SK-MEL-5 (cell line): ENCODE data around the gene SPHK2. TPM values are rescaled to one million over a fixed set of nuclear protein-coding genes. Genes with fewer than 3 reads are reported as not detected.
A peak's percentile ranks its signal among the peaks of the same experiment; 100 is the strongest.
"Not testable (repeated sequence)": the region's sequence is repeated elsewhere in the genome, so short reads cannot be mapped to it uniquely, and the experiment has no call there.

Experiments used
- DNase-seq: peaks from one replicate; pipeline ENCODE4 v3.0.0-alpha.2; 2016; ENCODE audit warnings: low read depth, low spot score
- in situ Hi-C: cut with HindIII; loops from 2 replicates; pipeline ENCODE4 v1.10.0; 2016; ENCODE audit warnings: low sequenced_read_pairs, high pct_unique_total_duplicates, low pct_unique_long_range_greater_than_20kb
- polyA plus RNA-seq, 2 experiments: library from polyadenylated mRNA; depleted of rRNA; stranded (reverse); fragments of >200 nt; gene quantifications; 2 replicates each; pipeline ENCODE4 v1.2.3, GENCODE V29; 2015
- total RNA-seq: library from RNA; depleted of rRNA; stranded (reverse); fragments of >200 nt; shearing (Covaris generic); gene quantifications from 2 replicates; pipeline ENCODE4 v1.2.3, GENCODE V29; 2014; rRNA removed

Gene SPHK2
- total RNA-seq: 4.8 and 7.3 TPM in 2 replicates
- polyA plus RNA-seq (2015; cell fraction: cytosol; rRNA removed): 25.4 and 28.3 TPM in 2 replicates
- polyA plus RNA-seq (2015; cell fraction: nucleus; rRNA removed): 32.7 and 68.0 TPM in 2 replicates

- DNase-seq: peak; percentile 99
- in situ Hi-C loops: no loop called here
Observed at GRCh38 chr19:48618916-48619691, at the start of gene SPHK2, which contains the start of gene RPL18. Gene SPHK2, plus strand, starts transcription at chr19:48619506. Its CDS starts 1,009 bp downstream, at chr19:48620515. Gene RPL18, minus strand, starts transcription at chr19:48619178. Its CDS starts 35 bp downstream, at chr19:48619143.

DNA sequence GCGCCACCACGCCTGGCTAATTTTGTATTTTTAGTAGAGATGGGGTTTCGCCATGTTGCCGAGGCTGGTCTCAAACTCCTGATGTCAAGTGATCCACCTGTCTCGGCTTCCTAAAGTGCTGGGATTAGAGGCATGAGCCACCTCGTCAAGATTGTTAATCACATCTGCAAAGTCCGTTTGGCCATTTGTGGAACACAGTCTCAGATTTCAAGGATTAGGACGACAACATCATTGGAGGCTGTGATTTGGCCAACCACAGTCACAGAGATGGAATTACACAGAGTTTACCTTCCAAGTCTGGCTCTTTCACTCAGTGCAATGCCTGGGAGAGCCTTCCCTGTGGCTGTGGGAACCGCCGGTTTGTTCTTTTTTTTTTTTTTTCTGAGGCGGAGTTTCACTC is 49.5 kb upstream of the SPHK2 start:
- DNase-seq: no peak
- in situ Hi-C loops: no loop called here

DNA sequence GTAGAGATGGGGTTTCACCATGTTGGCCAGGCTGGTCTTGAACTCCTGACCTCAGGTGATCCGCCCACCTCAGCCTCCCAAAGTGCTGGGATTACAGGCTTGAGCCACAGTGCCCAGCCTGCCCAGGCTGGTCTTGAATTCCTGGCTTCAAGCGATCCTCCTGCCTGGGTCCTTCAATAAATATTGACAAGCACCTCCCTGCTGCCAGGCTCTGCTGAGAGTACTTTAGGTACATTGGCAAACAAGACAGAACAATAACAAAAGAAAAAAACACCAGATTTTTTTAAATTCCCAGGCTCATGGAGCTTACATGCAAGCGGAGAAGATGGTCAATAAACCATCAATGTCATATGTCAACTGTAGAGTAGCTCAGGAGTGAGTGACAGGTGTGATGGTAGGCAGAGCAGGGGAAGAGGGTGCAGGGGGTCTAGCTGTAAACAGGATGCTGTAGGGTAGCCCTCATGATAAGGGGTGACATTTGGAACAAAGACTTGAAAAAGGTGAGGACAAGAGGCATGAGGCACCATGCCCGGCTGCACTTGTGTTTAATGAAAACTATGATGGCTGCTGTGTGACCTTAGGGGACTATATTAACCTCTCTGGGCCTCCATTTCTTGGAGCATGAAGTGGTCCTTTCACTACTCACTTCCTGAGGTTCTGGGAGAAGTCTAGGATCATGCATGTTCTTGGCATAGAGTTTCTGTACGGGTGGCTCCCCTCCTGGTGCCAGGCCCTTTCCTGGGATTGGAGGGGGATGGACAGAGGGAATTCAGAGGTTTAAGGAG is 47.7 kb upstream of the SPHK2 start:
- no peak for DNase-seq
- in situ Hi-C loops: no loop called here

GRCh38 chr19:48573163-48573505 is 46.2 kb upstream of the SPHK2 start:
- in situ Hi-C loops: no loop called here
- DNase-seq: no peak

GRCh38 chr19:48575931-48576622 is 43.2 kb upstream of the SPHK2 start:
- in situ Hi-C loops: no loop called here
- DNase-seq: no peak

GRCh38 chr19:48577908-48578307 is 41.4 kb upstream of the SPHK2 start:
- in situ Hi-C loops, DNase-seq: not testable (repeated sequence)

GRCh38 chr19:48578891-48579290 is 40.4 kb upstream of the SPHK2 start:
- in situ Hi-C loops: no loop called here
- peak; percentile 23 for DNase-seq

DNA sequence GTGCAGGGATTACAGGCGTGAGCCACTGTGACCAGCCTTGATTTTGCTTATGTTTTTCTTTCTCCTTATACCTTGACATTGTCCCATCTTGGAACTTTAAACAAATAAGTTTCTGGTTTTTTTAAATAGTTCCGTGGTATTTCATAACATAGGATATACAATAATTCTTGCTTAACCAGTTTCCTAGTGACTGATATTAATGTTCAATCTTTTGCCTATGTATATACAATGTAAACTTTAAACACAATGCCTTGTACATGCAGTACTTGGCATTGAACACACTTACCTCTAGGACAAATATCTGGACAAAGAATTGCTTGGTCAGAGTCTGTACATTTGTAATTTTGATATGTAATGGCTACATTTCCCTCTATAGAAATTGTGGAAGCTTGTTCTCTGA is 37.1 kb upstream of the SPHK2 start:
- in situ Hi-C loops: no loop called here

DNA sequence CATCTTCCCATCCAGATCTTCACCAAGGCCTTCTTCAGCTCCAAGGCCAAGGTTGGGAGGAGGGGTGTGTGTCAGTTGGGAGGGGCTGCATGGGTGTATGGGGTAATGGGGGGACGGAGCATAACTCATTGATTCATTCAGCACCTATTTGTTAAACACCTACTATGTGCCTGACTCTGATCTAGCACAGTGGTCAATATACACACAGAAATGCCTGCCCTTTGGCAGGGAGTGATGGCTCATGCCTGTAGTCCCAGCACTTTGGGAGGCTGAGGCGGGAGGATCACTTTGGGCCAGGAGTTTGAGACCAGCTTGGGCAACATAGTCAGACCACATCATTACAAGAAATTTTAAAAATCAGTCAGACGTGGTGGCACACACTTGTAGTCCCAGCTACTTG is 31.9 kb upstream of the SPHK2 start:
- no peak for DNase-seq
- in situ Hi-C loops: no loop called here

More for the DNA sequence above, 37.1 kb upstream of the SPHK2 start:
- no peak for DNase-seq

DNA sequence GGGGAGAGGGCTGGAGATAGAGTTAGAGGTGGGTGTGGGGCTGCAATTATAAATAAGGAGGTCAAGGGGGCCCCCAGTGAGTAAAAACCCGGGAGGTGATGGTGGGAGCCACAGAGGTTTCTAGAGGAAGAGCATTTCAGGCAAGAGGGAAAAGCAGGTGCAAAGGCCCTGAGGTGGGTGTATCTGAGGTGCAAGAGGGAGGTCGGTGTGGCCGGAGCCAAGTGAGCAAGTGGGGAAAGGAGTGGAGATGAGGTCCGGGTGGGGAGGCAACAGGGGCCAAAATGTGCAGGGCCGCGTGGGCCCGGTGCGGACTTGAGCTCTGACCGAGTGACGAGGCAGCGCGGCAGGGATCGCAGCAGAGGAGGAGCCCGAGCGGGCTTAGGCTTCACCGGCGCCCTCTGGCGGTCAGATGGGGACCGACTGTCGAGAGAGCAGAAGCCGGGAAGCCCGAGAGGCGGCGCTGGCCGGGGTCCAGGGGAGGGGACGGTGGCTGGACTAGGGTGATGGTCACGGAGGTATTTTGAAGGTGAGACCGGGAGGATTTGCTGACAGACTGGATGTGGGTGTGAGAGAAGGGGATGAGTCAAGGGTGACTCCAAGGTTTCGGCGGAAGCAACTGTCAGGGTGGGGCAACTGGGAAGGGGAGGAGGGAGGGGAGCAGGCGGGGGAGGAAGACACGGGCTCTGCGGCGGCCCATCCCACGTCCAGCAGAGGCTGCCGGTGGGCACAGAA is 30.5 kb upstream of the SPHK2 start:
- peak; percentile 86 for DNase-seq
- in situ Hi-C loops: no loop called here

DNA sequence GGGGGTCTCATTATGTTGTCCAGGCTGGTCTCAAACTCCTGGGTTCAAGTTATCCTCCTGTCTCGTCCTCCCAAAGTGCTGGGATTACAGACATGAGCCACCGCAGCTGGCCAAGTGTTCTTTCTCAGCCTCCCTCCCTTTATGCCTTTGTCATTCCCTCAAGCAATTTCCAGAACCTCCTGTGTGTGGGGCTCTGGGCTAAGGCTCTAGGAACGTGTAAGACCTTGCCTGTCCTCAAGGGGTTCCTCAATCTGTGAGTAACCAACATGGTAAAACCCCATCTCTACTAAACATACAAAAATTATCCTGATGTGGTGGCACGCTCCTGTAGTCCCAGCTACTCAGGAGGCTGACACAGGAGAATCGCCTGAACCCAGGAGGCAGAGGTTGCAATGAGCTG is 28.3 kb upstream of the SPHK2 start:
- no peak for DNase-seq
- in situ Hi-C loops: no loop called here

GRCh38 chr19:48595171-48595570 is 24.1 kb upstream of the SPHK2 start:
- no peak for DNase-seq
- in situ Hi-C loops: no loop called here

- in situ Hi-C loops: no loop called here
- DNase-seq: no peak
Observed at GRCh38 chr19:48595833-48596232, 23.5 kb upstream of the SPHK2 start.

GRCh38 chr19:48596237-48596636 is 23.1 kb upstream of the SPHK2 start:
- no peak for DNase-seq

DNA sequence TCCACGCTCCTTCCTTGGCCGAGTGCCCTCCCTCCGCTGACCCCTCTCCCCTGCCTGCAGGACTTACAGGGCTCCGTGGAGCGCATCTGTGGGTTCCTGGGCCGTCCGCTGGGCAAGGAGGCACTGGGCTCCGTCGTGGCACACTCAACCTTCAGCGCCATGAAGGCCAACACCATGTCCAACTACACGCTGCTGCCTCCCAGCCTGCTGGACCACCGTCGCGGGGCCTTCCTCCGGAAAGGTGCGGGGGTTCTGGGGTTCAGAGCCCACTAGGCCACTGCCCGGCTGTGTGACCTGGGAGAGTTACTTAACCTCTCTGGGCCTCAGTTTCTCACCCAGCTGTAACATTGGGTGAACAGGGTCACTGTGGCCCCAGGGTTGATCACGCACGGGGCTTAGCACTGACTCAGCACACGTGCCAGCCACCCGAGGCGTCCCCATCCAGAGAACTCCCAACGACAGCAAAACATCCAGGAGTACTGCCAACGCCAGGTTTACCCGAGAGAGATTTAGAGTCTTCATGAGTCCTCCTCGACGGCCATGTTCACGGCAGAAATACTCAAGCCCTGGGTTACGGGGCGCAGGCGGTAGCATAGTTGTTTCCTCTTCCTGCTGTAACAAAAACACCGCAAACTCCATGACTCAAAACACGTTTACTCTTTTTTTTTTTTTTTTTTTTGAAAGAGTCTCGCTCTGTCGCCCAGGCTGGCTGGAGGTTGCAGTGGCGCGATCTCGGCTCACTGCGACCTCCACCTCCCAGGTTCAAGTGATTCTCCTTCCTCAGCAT is 22.4 kb upstream of the SPHK2 start:
- DNase-seq: no peak
- in situ Hi-C loops: no loop called here

More at GRCh38 chr19:48596237-48596636, 23.1 kb upstream of the SPHK2 start:
- in situ Hi-C loops: no loop called here

- in situ Hi-C loops: no loop called here
- DNase-seq: no peak
Observed at GRCh38 chr19:48598996-48599700, 20.2 kb upstream of the SPHK2 start.
